Rectal smooth muscle tissue (tissue), 1 donor: ENCODE results near the gene IQCH.
"Not testable (repeated sequence)": the region's sequence is repeated elsewhere in the genome, so short reads cannot be mapped to it uniquely, and the experiment has no call there.

Experiments used
- H3K27ac ChIP-seq: one replicate; pipeline ENCODE4 v1.7.0; 2013; ENCODE audit warnings: low read depth, low read length, inconsistent platforms
- H3K27me3 ChIP-seq: one replicate; pipeline ENCODE4 v1.7.0; 2013; ENCODE audit warnings: low read length; ENCODE audit not compliant: control insufficient read depth, insufficient read depth
- H3K36me3 ChIP-seq: one replicate; pipeline ENCODE4 v1.7.0; 2013; ENCODE audit warnings: low read length; ENCODE audit not compliant: control insufficient read depth, insufficient read depth
- H3K4me1 ChIP-seq: one replicate; pipeline ENCODE4 v1.7.0; 2013; ENCODE audit warnings: low read length; ENCODE audit not compliant: control insufficient read depth, insufficient read depth
- H3K4me3 ChIP-seq: one replicate; pipeline ENCODE4 v1.7.0; 2013; ENCODE audit warnings: low read length
- H3K9ac ChIP-seq: one replicate; pipeline ENCODE4 v1.7.0; 2013; ENCODE audit warnings: low read length

Gene IQCH

GRCh38 chr15:67416891-67417290, 162.3 kb downstream of the IQCH start:
- Histone ChIP-seq H3K36me3 (no peaks in the 10 kb centered on the region), H3K27me3 (no peaks in the 10 kb centered on the region), H3K9ac (no peak overlapping the region), H3K27ac (no peak overlapping the region), H3K4me1 (no peaks in the 10 kb centered on the region), H3K4me3 (no peak overlapping the region)

- Histone ChIP-seq H3K36me3 (no peaks in the 10 kb centered on the region), H3K4me1 (no peaks in the 10 kb centered on the region), H3K9ac (no peak overlapping the region), H3K27ac (no peak overlapping the region), H3K27me3 (no peaks in the 10 kb centered on the region), H3K4me3 (no peak overlapping the region)
These were observed 165.1 kb downstream of the IQCH start for GRCh38 chr15:67419705-67420104.

DNA sequence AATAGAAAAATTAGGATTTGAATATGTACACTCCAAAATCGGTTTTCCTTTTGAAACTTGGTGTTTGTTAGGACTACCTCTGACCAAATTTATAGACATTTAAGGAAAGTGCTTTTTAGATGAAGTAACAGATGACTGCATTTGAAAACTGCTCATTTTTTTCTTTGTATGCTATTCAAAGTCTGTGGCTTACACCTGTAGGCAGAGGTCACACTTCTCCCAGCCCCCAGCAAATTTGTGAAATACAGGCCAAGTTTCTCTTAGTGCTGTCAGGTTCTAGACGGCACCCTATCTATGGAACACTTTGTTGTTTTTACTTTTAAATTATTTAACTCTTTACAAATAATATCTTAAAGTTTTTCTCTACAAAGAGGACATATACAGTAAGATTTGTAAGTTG, 165.6 kb downstream of the IQCH start:
- Histone ChIP-seq H3K4me3 (no peak overlapping the region), H3K9ac (no peak overlapping the region), H3K36me3 (no peaks in the 10 kb centered on the region), H3K27ac (no peak overlapping the region), H3K4me1 (no peaks in the 10 kb centered on the region), H3K27me3 (no peaks in the 10 kb centered on the region)

- Histone ChIP-seq H3K4me3 (no peak overlapping the region), H3K36me3 (no peaks in the 10 kb centered on the region), H3K9ac (no peak overlapping the region), H3K27me3 (no peaks in the 10 kb centered on the region), H3K27ac (no peak overlapping the region), H3K4me1 (no peaks in the 10 kb centered on the region)
These were observed 166.5 kb downstream of the IQCH start for GRCh38 chr15:67421105-67421504.

- Histone ChIP-seq H3K4me1 (no peaks in the 10 kb centered on the region), H3K27ac (no peak overlapping the region), H3K4me3 (no peak overlapping the region), H3K27me3 (no peaks in the 10 kb centered on the region), H3K36me3 (no peaks in the 10 kb centered on the region), H3K9ac (no peak overlapping the region)
These were observed 167.7 kb downstream of the IQCH start for GRCh38 chr15:67422296-67422695.

GRCh38 chr15:67433495-67434099, 179.0 kb downstream of the IQCH start:
- no peaks in the 10 kb centered on the region for H3K36me3 ChIP-seq
- H3K4me1 ChIP-seq, result no peaks in the 10 kb centered on the region
- no peak overlapping the region for H3K27ac ChIP-seq
- no peak overlapping the region for H3K9ac ChIP-seq
- H3K4me3 ChIP-seq, result no peak overlapping the region
- no peaks in the 10 kb centered on the region for H3K27me3 ChIP-seq

GRCh38 chr15:67436351-67437250, 182.0 kb downstream of the IQCH start:
- not testable (repeated sequence) for H3K4me1 ChIP-seq, H3K27ac ChIP-seq, H3K9ac ChIP-seq, H3K27me3 ChIP-seq, H3K4me3 ChIP-seq, H3K36me3 ChIP-seq

- H3K36me3 ChIP-seq, result no peaks in the 10 kb centered on the region
- H3K4me1 ChIP-seq, result no peaks in the 10 kb centered on the region
- H3K27ac ChIP-seq, result no peak overlapping the region
- H3K27me3 ChIP-seq, result no peaks in the 10 kb centered on the region
- no peak overlapping the region for H3K4me3 ChIP-seq
- no peak overlapping the region for H3K9ac ChIP-seq
These were observed 189.5 kb downstream of the IQCH start for GRCh38 chr15:67444100-67444499.

DNA sequence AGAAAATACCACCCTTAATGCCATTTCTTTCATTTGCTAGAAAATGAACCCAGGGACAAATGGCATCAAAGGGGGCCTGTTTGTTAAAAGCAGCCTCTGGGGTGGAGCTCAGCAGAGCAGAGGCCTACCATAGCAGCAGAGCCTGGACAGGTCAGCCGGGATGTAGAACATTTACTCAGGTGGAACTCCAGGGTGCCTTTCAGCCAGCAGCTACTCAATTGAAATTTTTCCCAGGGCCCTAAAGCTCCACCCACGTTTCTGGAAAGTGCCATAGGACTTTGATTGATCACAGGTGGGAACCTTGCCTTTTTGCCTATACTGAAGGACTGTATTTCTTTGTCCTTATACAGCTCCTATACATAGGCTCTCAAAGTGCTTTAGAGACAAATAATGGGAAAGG, 191.9 kb downstream of the IQCH start:
- H3K36me3 ChIP-seq, result no peaks in the 10 kb centered on the region
- no peak overlapping the region for H3K9ac ChIP-seq
- H3K27me3 ChIP-seq, result no peaks in the 10 kb centered on the region
- no peak overlapping the region for H3K27ac ChIP-seq
- no peaks in the 10 kb centered on the region for H3K4me1 ChIP-seq
- H3K4me3 ChIP-seq, result no peak overlapping the region

- H3K27me3 ChIP-seq, H3K36me3 ChIP-seq, H3K4me1 ChIP-seq, H3K4me3 ChIP-seq, H3K27ac ChIP-seq, H3K9ac ChIP-seq: not testable (repeated sequence)
These were observed 193.8 kb downstream of the IQCH start for GRCh38 chr15:67448372-67448771.

- not testable (repeated sequence) for H3K27me3 ChIP-seq, H3K9ac ChIP-seq, H3K4me1 ChIP-seq, H3K4me3 ChIP-seq, H3K36me3 ChIP-seq, H3K27ac ChIP-seq
These were observed 199.1 kb downstream of the IQCH start for GRCh38 chr15:67453703-67454102.

DNA sequence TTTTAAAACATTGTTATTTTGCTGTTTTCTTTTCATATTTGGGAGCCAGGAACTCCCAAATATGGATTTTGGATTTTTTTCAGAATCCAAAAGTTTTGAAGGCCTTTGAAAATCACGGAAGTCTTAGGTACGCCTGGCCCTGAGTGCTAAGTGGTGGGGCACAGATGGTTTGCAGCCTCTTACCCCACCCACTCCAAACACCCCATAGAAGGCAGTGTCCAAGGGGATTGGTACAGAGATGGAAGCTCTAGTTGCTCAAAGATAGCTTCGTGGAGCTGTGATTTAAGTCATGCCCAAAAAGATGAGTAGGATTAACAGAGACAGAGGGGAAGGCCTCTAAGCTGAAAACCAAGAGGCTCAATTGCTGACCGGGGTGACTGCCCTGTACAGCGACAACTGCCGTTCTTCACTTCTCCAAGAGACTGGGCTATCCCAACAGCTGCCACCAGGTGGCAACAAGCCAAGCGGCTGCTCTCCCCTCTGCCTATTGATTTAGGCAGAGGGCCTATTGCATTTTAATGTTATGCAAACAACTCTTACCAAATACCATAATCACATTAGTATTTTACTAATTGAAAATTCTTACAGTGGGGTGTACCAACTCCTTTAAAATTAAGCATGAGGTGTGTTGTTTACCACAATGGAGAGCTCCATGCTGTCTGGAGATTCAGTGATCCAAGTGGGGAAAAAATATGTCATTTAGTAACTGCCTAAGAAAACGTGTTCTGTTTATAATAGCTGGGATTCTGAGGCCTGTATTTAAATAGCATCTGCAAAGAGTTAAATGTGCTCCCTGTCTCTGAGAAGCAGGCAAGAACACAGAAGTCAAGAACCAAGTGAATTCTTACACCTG, 202.3 kb downstream of the IQCH start:
- no peak overlapping the region for H3K27ac ChIP-seq
- H3K27me3 ChIP-seq, result no peaks in the 10 kb centered on the region
- no peaks in the 10 kb centered on the region for H3K4me1 ChIP-seq
- H3K4me3 ChIP-seq, result no peak overlapping the region
- H3K36me3 ChIP-seq, result no peaks in the 10 kb centered on the region
- H3K9ac ChIP-seq, result no peak overlapping the region
